GM18867 (cell line): ENCODE measurements around the gene SYNGAP1.

Experiments used
- ATAC-seq: cut with Tn5 transposase; IDR thresholded peaks from one replicate; pipeline ENCODE4 v1.9.1; 2021; ENCODE audit warnings: mild to moderate bottlenecking, moderate library complexity; ENCODE audit not compliant: unreplicated experiment

Gene SYNGAP1

GRCh38 chr6:33434961-33435360 lies 15.1 kb downstream of the SYNGAP1 start:
- no peak for ATAC-seq

- ATAC-seq, result no peak
These were observed 17.8 kb downstream of the SYNGAP1 start for GRCh38 chr6:33437666-33438065.

GRCh38 chr6:33438978-33439594 lies 19.2 kb downstream of the SYNGAP1 start:
- no peak for ATAC-seq

- no peak for ATAC-seq
These were observed 20.2 kb downstream of the SYNGAP1 start for GRCh38 chr6:33439956-33440648.

GRCh38 chr6:33440649-33441309 lies 20.9 kb downstream of the SYNGAP1 start:
- no peak for ATAC-seq

- ATAC-seq, result no peak
These were observed 21.6 kb downstream of the SYNGAP1 start for GRCh38 chr6:33441457-33441856.

- ATAC-seq, result no peak
These were observed 22.4 kb downstream of the SYNGAP1 start for GRCh38 chr6:33442283-33442682.

GRCh38 chr6:33443025-33443424 lies 23.2 kb downstream of the SYNGAP1 start:
- no peak for ATAC-seq

- ATAC-seq, result no peak
These were observed 24.0 kb downstream of the SYNGAP1 start for GRCh38 chr6:33443619-33444504.

- ATAC-seq, result no peak
These were observed 25.3 kb downstream of the SYNGAP1 start for GRCh38 chr6:33445119-33445603.

GRCh38 chr6:33446356-33446755 lies 26.5 kb downstream of the SYNGAP1 start:
- no peak for ATAC-seq

- no peak for ATAC-seq
These were observed 30.6 kb downstream of the SYNGAP1 start for GRCh38 chr6:33450434-33450833.

- no peak for ATAC-seq
These were observed 31.7 kb downstream of the SYNGAP1 start for GRCh38 chr6:33451606-33452005.

GRCh38 chr6:33452496-33452895 lies 32.6 kb downstream of the SYNGAP1 start:
- ATAC-seq, result no peak

- no peak for ATAC-seq
These were observed 33.6 kb downstream of the SYNGAP1 start for GRCh38 chr6:33453393-33454008.

- peak; percentile 97 for ATAC-seq
These were observed 34.4 kb downstream of the SYNGAP1 start, which contains the start of gene ZBTB9 for GRCh38 chr6:33454009-33454946. Gene ZBTB9 (plus strand): TSS chr6:33454576. CDS start chr6:33455101, 525 bp downstream.

GRCh38 chr6:33455051-33455450 lies 35.2 kb downstream of the SYNGAP1 start:
- no peak for ATAC-seq

- no peak for ATAC-seq
These were observed 36.3 kb downstream of the SYNGAP1 start for GRCh38 chr6:33456156-33456555.

- ATAC-seq, result no peak
These were observed 38.8 kb downstream of the SYNGAP1 start for GRCh38 chr6:33458676-33459075.
